Ishikawa (cell line): ENCODE measurements around the gene ACP1.

ENCODE experiments used
- CEBPB ChIP-seq: IDR thresholded peaks from 2 replicates; pipeline ENCODE4 v1.6.1; 2012
- CREB1 ChIP-seq: IDR thresholded peaks from 2 replicates; pipeline ENCODE4 v1.6.1; 2012; ENCODE audit warnings: low read depth
- EGR1 ChIP-seq: IDR thresholded peaks from 2 replicates; pipeline ENCODE4 v1.6.1; 2012
- EP300 ChIP-seq: IDR thresholded peaks from 2 replicates; pipeline ENCODE4 v1.6.1; 2012; ENCODE audit warnings: borderline replicate concordance
- FOXM1 ChIP-seq: IDR thresholded peaks from 2 replicates; pipeline ENCODE4 v1.6.1; 2012; ENCODE audit warnings: low read depth, borderline replicate concordance
- NFIC ChIP-seq: IDR thresholded peaks from 2 replicates; pipeline ENCODE4 v1.6.1; 2012
- RAD21 ChIP-seq: IDR thresholded peaks from 2 replicates; pipeline ENCODE4 v1.6.1; 2012; ENCODE audit warnings: low read depth
- TAF1 ChIP-seq: IDR thresholded peaks from 2 replicates; pipeline ENCODE4 v1.6.1; 2012; ENCODE audit warnings: low read depth, mild to moderate bottlenecking
- TCF12 ChIP-seq: IDR thresholded peaks from 2 replicates; pipeline ENCODE4 v1.6.1; 2012; ENCODE audit warnings: low read depth
- TEAD4 ChIP-seq: IDR thresholded peaks from 2 replicates; pipeline ENCODE4 v1.6.1; 2012
- YY1 ChIP-seq: IDR thresholded peaks from 2 replicates; pipeline ENCODE4 v1.6.1; 2012; ENCODE audit warnings: low read depth
- ZBTB7A ChIP-seq: IDR thresholded peaks from 2 replicates; pipeline ENCODE4 v1.6.1; 2012; ENCODE audit warnings: low read depth
- TF ChIP-seq, protein P1 (sequence below): IDR thresholded peaks from 2 replicates; pipeline ENCODE4 v1.6.1; 2012
- TF ChIP-seq, protein P2 (sequence below): IDR thresholded peaks from 2 replicates; pipeline ENCODE4 v1.6.1; 2012; ENCODE audit warnings: low read depth, mild to moderate bottlenecking
- TF ChIP-seq, protein P3 (sequence below): IDR thresholded peaks from 2 replicates; pipeline ENCODE4 v1.6.1; 2012

The ACP1 gene

DNA sequence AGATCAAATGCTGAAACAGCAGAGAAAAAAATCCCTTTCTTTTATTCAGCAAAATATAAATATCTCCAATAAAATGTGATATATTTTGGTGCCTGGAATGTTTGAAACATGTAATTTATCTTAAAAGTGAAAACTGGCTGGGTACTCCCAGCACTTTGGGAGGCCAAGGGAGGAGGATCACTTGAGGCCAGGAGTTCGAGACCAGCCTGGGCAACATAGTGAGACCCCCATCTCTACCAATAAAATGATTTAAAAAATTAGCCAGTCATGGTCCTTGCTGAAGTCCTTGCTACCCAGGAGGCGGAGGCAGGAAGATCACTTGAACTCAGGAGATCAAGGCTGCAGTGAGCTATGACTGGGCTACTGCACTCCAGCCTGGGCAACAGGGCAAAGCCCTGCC is 9.6 kb upstream of the ACP1 start:
- no peak for TF ChIP-seq TCF12
- TF ChIP-seq, protein P1, sequence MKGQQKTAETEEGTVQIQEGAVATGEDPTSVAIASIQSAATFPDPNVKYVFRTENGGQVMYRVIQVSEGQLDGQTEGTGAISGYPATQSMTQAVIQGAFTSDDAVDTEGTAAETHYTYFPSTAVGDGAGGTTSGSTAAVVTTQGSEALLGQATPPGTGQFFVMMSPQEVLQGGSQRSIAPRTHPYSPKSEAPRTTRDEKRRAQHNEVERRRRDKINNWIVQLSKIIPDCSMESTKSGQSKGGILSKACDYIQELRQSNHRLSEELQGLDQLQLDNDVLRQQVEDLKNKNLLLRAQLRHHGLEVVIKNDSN, result no peak
- TF ChIP-seq, protein P2, sequence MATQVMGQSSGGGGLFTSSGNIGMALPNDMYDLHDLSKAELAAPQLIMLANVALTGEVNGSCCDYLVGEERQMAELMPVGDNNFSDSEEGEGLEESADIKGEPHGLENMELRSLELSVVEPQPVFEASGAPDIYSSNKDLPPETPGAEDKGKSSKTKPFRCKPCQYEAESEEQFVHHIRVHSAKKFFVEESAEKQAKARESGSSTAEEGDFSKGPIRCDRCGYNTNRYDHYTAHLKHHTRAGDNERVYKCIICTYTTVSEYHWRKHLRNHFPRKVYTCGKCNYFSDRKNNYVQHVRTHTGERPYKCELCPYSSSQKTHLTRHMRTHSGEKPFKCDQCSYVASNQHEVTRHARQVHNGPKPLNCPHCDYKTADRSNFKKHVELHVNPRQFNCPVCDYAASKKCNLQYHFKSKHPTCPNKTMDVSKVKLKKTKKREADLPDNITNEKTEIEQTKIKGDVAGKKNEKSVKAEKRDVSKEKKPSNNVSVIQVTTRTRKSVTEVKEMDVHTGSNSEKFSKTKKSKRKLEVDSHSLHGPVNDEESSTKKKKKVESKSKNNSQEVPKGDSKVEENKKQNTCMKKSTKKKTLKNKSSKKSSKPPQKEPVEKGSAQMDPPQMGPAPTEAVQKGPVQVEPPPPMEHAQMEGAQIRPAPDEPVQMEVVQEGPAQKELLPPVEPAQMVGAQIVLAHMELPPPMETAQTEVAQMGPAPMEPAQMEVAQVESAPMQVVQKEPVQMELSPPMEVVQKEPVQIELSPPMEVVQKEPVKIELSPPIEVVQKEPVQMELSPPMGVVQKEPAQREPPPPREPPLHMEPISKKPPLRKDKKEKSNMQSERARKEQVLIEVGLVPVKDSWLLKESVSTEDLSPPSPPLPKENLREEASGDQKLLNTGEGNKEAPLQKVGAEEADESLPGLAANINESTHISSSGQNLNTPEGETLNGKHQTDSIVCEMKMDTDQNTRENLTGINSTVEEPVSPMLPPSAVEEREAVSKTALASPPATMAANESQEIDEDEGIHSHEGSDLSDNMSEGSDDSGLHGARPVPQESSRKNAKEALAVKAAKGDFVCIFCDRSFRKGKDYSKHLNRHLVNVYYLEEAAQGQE, result no peak
- TF ChIP-seq RAD21, result no peak
- TF ChIP-seq CEBPB, result no peak
- no peak for TF ChIP-seq CREB1
- no peak for TF ChIP-seq EP300
- no peak for TF ChIP-seq FOXM1
- TF ChIP-seq NFIC, result no peak
- TF ChIP-seq, protein P3, sequence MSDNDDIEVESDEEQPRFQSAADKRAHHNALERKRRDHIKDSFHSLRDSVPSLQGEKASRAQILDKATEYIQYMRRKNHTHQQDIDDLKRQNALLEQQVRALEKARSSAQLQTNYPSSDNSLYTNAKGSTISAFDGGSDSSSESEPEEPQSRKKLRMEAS, result no peak
- no peak for TF ChIP-seq EGR1
- no peak for TF ChIP-seq TEAD4
- TF ChIP-seq YY1, result no peak
- TF ChIP-seq TAF1, result no peak
- no peak for TF ChIP-seq ZBTB7A

DNA sequence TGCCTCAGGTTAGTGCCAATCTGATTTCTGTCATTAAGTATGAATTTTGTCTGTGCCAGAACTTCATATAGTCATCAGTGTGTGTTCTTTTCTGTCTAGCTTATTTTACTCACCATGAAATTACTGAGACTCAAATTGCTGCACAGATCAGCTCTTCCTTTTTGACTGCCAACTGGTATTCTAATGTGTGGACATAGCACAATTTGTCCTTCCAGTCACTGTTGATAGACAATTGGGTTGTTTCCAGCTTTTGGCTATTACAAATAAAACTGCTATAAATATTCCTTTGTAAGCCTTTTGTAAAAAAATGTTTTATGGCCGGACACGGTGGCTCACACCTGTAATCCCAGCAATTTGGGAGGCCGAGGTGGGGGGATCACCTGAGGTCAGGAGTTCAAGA is 8.7 kb upstream of the ACP1 start:
- TF ChIP-seq EGR1 (no peak), CEBPB (no peak), FOXM1 (no peak), TAF1 (no peak), EP300 (no peak), CREB1 (no peak), YY1 (no peak)
- TF ChIP-seq, protein P1, result no peak
- TF ChIP-seq, protein P3, result no peak

DNA sequence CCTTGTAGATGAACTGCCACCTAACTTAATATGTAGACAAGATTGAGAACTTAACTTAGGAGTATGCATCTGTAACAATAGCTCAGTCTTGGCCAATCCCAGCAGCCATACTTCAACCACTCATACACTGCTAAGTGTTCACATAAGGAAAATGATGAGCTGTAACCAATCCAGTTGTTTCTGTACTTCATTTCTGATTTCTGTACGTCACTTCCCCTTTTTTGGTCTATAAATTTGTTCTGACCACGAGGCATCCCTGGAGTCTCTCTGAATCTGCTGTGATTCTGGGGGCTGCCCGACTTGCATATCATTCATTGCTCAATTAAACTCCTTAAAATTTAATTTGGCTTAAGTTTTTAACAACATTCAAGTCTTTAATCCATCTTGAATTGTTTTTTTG is 7.3 kb upstream of the ACP1 start:
- TF ChIP-seq NFIC, result no peak
- TF ChIP-seq, protein P2, result no peak
- TF ChIP-seq CEBPB, result no peak
- TF ChIP-seq FOXM1, result no peak
- no peak for TF ChIP-seq CREB1
- TF ChIP-seq ZBTB7A, result no peak
- TF ChIP-seq EP300, result no peak
- no peak for TF ChIP-seq TEAD4

DNA sequence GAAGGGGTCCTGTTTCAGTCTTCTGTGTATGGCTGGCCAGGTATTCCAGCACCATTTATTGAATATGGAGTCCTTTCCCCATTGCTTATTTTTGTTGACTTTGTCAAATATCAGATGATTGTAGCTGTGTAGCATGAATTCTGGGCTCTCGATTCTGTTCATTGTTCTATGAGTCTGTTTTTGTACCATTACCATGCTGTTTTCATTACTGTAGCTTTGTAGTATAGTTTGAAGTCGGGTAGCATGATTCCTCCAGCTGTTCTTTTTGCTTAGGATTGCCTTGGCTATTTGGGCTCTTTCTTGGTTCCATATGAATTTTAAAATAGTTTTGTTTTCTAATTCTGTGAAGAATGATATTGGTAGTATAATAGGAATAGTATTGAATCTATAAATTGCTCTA is 6.9 kb upstream of the ACP1 start:
- no peak for TF ChIP-seq CREB1

DNA sequence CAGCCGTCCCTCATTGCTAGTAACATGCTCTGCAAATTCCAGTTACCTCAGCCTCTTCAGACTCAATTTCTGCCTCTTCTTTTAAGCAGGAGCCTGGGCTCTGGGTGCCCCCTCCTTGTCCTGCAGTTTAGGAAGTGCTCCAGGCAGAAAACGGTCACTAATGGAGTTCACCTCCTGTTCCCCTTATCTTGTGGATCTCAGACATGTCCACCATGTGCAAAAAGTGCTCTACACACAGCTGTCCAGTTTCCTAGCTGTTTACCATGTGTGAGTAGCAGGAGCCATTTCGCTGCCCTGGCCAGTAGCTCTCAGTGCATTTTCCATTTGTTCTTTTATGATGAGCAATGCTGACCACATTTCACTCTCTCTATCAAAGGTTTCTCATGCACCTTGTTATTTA is 5.8 kb upstream of the ACP1 start:
- TF ChIP-seq, protein P2, result no peak
- no peak for TF ChIP-seq RAD21

DNA sequence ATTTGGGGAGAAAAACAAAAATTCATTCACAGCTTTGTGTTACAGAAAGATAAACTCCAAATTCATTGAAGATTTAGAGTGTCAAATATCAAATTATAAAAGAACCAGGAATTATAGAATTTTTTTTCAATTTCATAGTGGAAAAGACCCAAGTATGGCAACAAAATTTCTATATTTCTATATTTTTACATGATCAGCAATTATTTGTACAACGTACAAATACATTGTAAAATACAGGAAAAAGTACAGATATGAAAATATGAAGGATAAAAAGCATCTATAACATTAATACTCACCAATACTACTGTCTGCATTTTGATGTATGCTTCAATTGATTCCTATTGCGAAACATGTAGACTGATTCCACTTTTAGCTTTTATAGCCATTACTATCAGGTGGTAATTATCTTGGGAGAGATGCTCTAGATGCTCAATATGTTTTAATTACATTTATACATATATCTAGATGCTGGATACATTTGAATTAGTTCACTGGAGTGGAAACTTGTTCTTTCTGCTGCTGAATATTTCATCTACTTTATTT is 4.9 kb upstream of the ACP1 start:
- TF ChIP-seq CEBPB, result peak; percentile 41; the same call in 1 of the 2 replicates
- TF ChIP-seq RAD21, result no peak
